Measurements from ENCODE around the gene ZNF57.
A peak's percentile ranks its signal among the peaks of the same experiment; 100 is the strongest.
"Not testable (repeated sequence)": the region's sequence is repeated elsewhere in the genome, so short reads cannot be mapped to it uniquely, and the experiment has no call there.

Gene ZNF57

GRCh38 chr19:2950286-2951124 is 49.8 kb downstream of the ZNF57 start:
- Histone ChIP-seq H3K27me3 (ENCODE audit: control insufficient read depth in 2 of 2, insufficient read depth in 2 of 2, low read length in 2 of 2) (no peaks in the 10 kb centered on the region), H3K4me1 (ENCODE audit: control insufficient read depth in 2 of 2, insufficient read depth in 2 of 2, low read length in 2 of 2) (peaks cover 20 to 21% of the 10 kb centered on the region in 2 donors), H3K4me3 (ENCODE audit: low read length in 2 of 2) (peak overlapping the region; percentile 96 to 99), H3K9me3 (ENCODE audit: control insufficient read depth in 2 of 2, low read length in 2 of 2) (no peaks in the 10 kb centered on the region), H3K9ac (ENCODE audit: low read depth in 1 of 2, low read length in 2 of 2) (peak overlapping the region; percentile 84 to 99), H3K36me3 (ENCODE audit: control insufficient read depth in 2 of 2, insufficient read depth in 2 of 2, low read length in 2 of 2) (no peaks in the 10 kb centered on the region), H3K27ac (ENCODE audit: low read depth in 2 of 2, low read length in 2 of 2) (peak overlapping the region; percentile 98 to 99)

- Histone ChIP-seq H3K4me3 (ENCODE audit: low read length in 2 of 2) (peak overlapping the region; percentile 62 to 65), H3K36me3 (ENCODE audit: control insufficient read depth in 2 of 2, insufficient read depth in 2 of 2, low read length in 2 of 2) (no peaks in the 10 kb centered on the region), H3K27me3 (ENCODE audit: control insufficient read depth in 2 of 2, insufficient read depth in 2 of 2, low read length in 2 of 2) (no peaks in the 10 kb centered on the region), H3K27ac (ENCODE audit: low read depth in 2 of 2, low read length in 2 of 2) (peak overlapping the region; percentile 88 to 89), H3K9me3 (ENCODE audit: control insufficient read depth in 2 of 2, low read length in 2 of 2) (no peaks in the 10 kb centered on the region), H3K4me1 (ENCODE audit: control insufficient read depth in 2 of 2, insufficient read depth in 2 of 2, low read length in 2 of 2) (peaks cover 19 to 20% of the 10 kb centered on the region in 2 donors), H3K9ac (ENCODE audit: low read depth in 1 of 2, low read length in 2 of 2) (peak overlapping the region; percentile 38 to 64)
These were observed 52.3 kb downstream of the ZNF57 start for GRCh38 chr19:2952953-2953481.

DNA sequence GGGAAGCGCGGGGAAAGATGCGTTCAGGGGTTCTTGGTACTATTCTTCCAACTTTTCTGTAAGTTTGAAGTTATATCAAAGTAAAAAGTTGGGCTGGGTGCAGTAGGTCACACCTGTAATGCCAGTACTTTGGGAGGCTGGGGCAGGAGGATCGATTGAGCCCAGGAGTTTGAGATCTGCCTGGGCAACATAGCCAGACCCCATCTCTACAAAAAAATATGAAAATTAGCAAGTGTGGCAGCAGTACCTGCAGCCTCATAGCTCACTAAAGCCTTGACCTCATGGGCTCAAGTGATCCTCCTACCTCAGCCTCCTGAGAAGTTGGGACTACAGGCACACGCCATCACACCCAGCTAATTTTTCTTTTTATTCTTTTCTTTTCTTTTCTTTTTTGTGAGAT is 56.4 kb downstream of the ZNF57 start:
- Histone ChIP-seq H3K36me3 (ENCODE audit: control insufficient read depth in 2 of 2, insufficient read depth in 2 of 2, low read length in 2 of 2) (no peaks in the 10 kb centered on the region), H3K27me3 (ENCODE audit: control insufficient read depth in 2 of 2, insufficient read depth in 2 of 2, low read length in 2 of 2) (no peaks in the 10 kb centered on the region), H3K4me3 (ENCODE audit: low read length in 2 of 2) (no peak overlapping the region), H3K27ac (ENCODE audit: low read depth in 2 of 2, low read length in 2 of 2) (no peak overlapping the region), H3K4me1 (ENCODE audit: control insufficient read depth in 2 of 2, insufficient read depth in 2 of 2, low read length in 2 of 2) (peaks cover 6 to 11% of the 10 kb centered on the region in 2 donors), H3K9ac (ENCODE audit: low read depth in 1 of 2, low read length in 2 of 2) (no peak overlapping the region), H3K9me3 (ENCODE audit: control insufficient read depth in 2 of 2, low read length in 2 of 2) (no peaks in the 10 kb centered on the region)

GRCh38 chr19:2960120-2960519 is 59.4 kb downstream of the ZNF57 start:
- Histone ChIP-seq H3K4me3 (ENCODE audit: low read length in 2 of 2) (no peak overlapping the region), H3K27ac (ENCODE audit: low read depth in 2 of 2, low read length in 2 of 2) (no peak overlapping the region), H3K9me3 (ENCODE audit: control insufficient read depth in 2 of 2, low read length in 2 of 2) (no peaks in the 10 kb centered on the region), H3K4me1 (ENCODE audit: control insufficient read depth in 2 of 2, insufficient read depth in 2 of 2, low read length in 2 of 2) (no peaks in the 10 kb centered on the region), H3K9ac (ENCODE audit: low read depth in 1 of 2, low read length in 2 of 2) (no peak overlapping the region), H3K27me3 (ENCODE audit: control insufficient read depth in 2 of 2, insufficient read depth in 2 of 2, low read length in 2 of 2) (no peaks in the 10 kb centered on the region), H3K36me3 (ENCODE audit: control insufficient read depth in 2 of 2, insufficient read depth in 2 of 2, low read length in 2 of 2) (no peaks in the 10 kb centered on the region)

DNA sequence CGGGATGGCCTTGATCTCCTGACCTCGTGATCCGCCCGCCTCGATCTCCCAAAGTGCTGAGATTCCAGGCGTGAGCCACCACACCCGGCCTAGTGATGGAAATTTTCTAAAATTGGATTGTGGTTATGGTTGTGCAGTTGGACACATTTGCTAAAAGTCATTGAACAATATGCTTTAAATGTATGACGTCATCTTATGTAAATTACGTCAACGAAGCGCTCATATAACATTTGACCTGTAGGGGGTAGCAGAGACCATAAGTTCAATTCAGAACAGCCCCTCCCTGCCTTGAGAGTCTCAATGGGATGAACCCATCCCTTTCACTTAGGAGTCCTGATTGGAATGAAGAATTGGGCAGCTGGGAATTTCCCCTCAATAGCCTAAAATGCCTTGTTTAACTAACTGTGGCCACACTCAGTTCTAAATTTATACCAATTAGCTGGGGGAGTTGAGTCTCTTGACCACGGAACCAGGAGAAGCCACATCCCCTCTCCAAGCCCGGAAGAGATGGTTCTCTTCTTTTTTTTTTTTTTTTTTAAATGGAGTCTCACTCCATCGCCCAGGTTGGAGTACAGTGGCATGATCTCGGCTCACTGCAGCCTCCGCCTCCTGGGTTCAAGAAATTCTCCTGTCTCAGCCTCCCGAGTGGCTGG is 61.4 kb downstream of the ZNF57 start:
- Histone ChIP-seq H3K9me3 (ENCODE audit: control insufficient read depth in 2 of 2, low read length in 2 of 2) (no peaks in the 10 kb centered on the region), H3K4me1 (ENCODE audit: control insufficient read depth in 2 of 2, insufficient read depth in 2 of 2, low read length in 2 of 2) (no peaks in the 10 kb centered on the region), H3K36me3 (ENCODE audit: control insufficient read depth in 2 of 2, insufficient read depth in 2 of 2, low read length in 2 of 2) (no peaks in the 10 kb centered on the region), H3K27ac (ENCODE audit: low read depth in 2 of 2, low read length in 2 of 2) (no peak overlapping the region), H3K4me3 (ENCODE audit: low read length in 2 of 2) (no peak overlapping the region), H3K27me3 (ENCODE audit: control insufficient read depth in 2 of 2, insufficient read depth in 2 of 2, low read length in 2 of 2) (no peaks in the 10 kb centered on the region), H3K9ac (ENCODE audit: low read depth in 1 of 2, low read length in 2 of 2) (no peak overlapping the region)

- no peaks in the 10 kb centered on the region for H3K9me3 ChIP-seq (ENCODE audit: control insufficient read depth in 2 of 2, low read length in 2 of 2)
- H3K36me3 ChIP-seq (ENCODE audit: control insufficient read depth in 2 of 2, insufficient read depth in 2 of 2, low read length in 2 of 2), result no peaks in the 10 kb centered on the region
- H3K4me3 ChIP-seq (ENCODE audit: low read length in 2 of 2), result no peak overlapping the region
- H3K9ac ChIP-seq (ENCODE audit: low read depth in 1 of 2, low read length in 2 of 2), result no peak overlapping the region
- no peaks in the 10 kb centered on the region for H3K4me1 ChIP-seq (ENCODE audit: control insufficient read depth in 2 of 2, insufficient read depth in 2 of 2, low read length in 2 of 2)
- no peaks in the 10 kb centered on the region for H3K27me3 ChIP-seq (ENCODE audit: control insufficient read depth in 2 of 2, insufficient read depth in 2 of 2, low read length in 2 of 2)
- H3K27ac ChIP-seq (ENCODE audit: low read depth in 2 of 2, low read length in 2 of 2), result no peak overlapping the region
These were observed 62.4 kb downstream of the ZNF57 start for GRCh38 chr19:2963122-2963521.

DNA sequence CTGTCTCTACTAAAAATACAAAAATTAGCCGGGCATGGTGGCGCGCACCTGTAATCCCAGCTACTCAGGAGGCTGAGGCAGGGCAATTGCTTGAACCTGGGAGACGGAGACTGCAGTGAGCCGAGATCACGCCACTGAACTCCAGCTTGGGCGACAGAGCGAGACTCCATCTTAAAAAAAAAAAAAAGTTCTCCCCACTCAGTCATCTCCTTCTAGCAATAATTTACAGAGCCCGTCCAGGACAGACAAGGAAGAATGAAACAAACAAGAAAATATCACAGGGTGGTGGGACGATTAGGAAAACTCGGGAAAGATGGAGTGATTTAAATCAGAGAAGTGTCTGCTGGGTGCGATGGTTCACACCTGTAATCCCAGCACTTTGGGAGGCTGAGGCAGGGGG is 62.9 kb downstream of the ZNF57 start:
- not testable (repeated sequence) for H3K9ac ChIP-seq (ENCODE audit: low read depth in 1 of 2, low read length in 2 of 2); H3K4me3 ChIP-seq (ENCODE audit: low read length in 2 of 2); H3K36me3 ChIP-seq (ENCODE audit: control insufficient read depth in 2 of 2, insufficient read depth in 2 of 2, low read length in 2 of 2); H3K27me3 ChIP-seq (ENCODE audit: control insufficient read depth in 2 of 2, insufficient read depth in 2 of 2, low read length in 2 of 2); H3K9me3 ChIP-seq (ENCODE audit: control insufficient read depth in 2 of 2, low read length in 2 of 2); H3K27ac ChIP-seq (ENCODE audit: low read depth in 2 of 2, low read length in 2 of 2); H3K4me1 ChIP-seq (ENCODE audit: control insufficient read depth in 2 of 2, insufficient read depth in 2 of 2, low read length in 2 of 2)

- Histone ChIP-seq H3K9me3 (ENCODE audit: control insufficient read depth in 2 of 2, low read length in 2 of 2) (no peaks in the 10 kb centered on the region), H3K9ac (ENCODE audit: low read depth in 1 of 2, low read length in 2 of 2) (no peak overlapping the region), H3K36me3 (ENCODE audit: control insufficient read depth in 2 of 2, insufficient read depth in 2 of 2, low read length in 2 of 2) (no peaks in the 10 kb centered on the region), H3K27ac (ENCODE audit: low read depth in 2 of 2, low read length in 2 of 2) (no peak overlapping the region), H3K27me3 (ENCODE audit: control insufficient read depth in 2 of 2, insufficient read depth in 2 of 2, low read length in 2 of 2) (no peaks in the 10 kb centered on the region), H3K4me3 (ENCODE audit: low read length in 2 of 2) (no peak overlapping the region), H3K4me1 (ENCODE audit: control insufficient read depth in 2 of 2, insufficient read depth in 2 of 2, low read length in 2 of 2) (peaks cover 0 to 6% of the 10 kb centered on the region in 2 donors)
These were observed 64.1 kb downstream of the ZNF57 start for GRCh38 chr19:2964874-2965273.

- H3K4me1 ChIP-seq (ENCODE audit: control insufficient read depth in 2 of 2, insufficient read depth in 2 of 2, low read length in 2 of 2), result peaks cover 0 to 10% of the 10 kb centered on the region in 2 donors
- H3K4me3 ChIP-seq (ENCODE audit: low read length in 2 of 2), result no peak overlapping the region
- H3K27me3 ChIP-seq (ENCODE audit: control insufficient read depth in 2 of 2, insufficient read depth in 2 of 2, low read length in 2 of 2), result no peaks in the 10 kb centered on the region
- no peak overlapping the region for H3K27ac ChIP-seq (ENCODE audit: low read depth in 2 of 2, low read length in 2 of 2)
- no peak overlapping the region for H3K9ac ChIP-seq (ENCODE audit: low read depth in 1 of 2, low read length in 2 of 2)
- H3K36me3 ChIP-seq (ENCODE audit: control insufficient read depth in 2 of 2, insufficient read depth in 2 of 2, low read length in 2 of 2), result no peaks in the 10 kb centered on the region
- no peaks in the 10 kb centered on the region for H3K9me3 ChIP-seq (ENCODE audit: control insufficient read depth in 2 of 2, low read length in 2 of 2)
These were observed 67.2 kb downstream of the ZNF57 start for GRCh38 chr19:2967972-2968371.
